Hepatocyte (in vitro differentiated cells): ENCODE data around the gene TBC1D1. TPM values are rescaled to one million over a fixed set of nuclear protein-coding genes. Genes with fewer than 3 reads are reported as not detected.

Experiments used
- DNase-seq: peaks from one replicate; pipeline ENCODE4 v3.0.0-alpha.2; 2016; ENCODE audit warnings: low spot score
- H2AFZ ChIP-seq: fragments of 200-600 bp; sonication (generic); 2 replicates; pipeline ENCODE4 v1.6.0; 2016; ENCODE audit warnings: antibody characterized with exemption, mild to moderate bottlenecking
- H3K27ac ChIP-seq: fragments of 200-600 bp; sonication (generic); 2 replicates; pipeline ENCODE4 v1.5.1; 2016; ENCODE audit warnings: mild to moderate bottlenecking
- H3K27me3 ChIP-seq: fragments of 200-600 bp; sonication (generic); 2 replicates; pipeline ENCODE4 v1.6.1; 2016
- H3K36me3 ChIP-seq: fragments of 200-600 bp; sonication (generic); replicated peaks from 2 replicates; pipeline ENCODE4 v1.5.1; 2016; ENCODE audit warnings: low read depth; ENCODE audit not compliant: insufficient read depth
- H3K4me1 ChIP-seq: fragments of 200-600 bp; sonication (generic); 2 replicates; pipeline ENCODE4 v1.5.1; 2016; ENCODE audit warnings: mild to moderate bottlenecking, moderate library complexity; ENCODE audit not compliant: insufficient read depth
- H3K4me2 ChIP-seq: fragments of 200-600 bp; sonication (generic); 2 replicates; pipeline ENCODE4 v1.6.0; 2016
- H3K4me3 ChIP-seq: fragments of 200-600 bp; sonication (generic); 2 replicates; pipeline ENCODE4 v1.5.1; 2016; ENCODE audit warnings: mild to moderate bottlenecking
- H3K79me2 ChIP-seq: fragments of 200-600 bp; sonication (generic); 2 replicates; pipeline ENCODE4 v1.6.0; 2017; ENCODE audit warnings: mild to moderate bottlenecking
- H3K9me2 ChIP-seq: fragments of 200-600 bp; sonication (generic); replicated peaks from 2 replicates; pipeline ENCODE4 v1.6.0; 2017; ENCODE audit warnings: mild to moderate bottlenecking; ENCODE audit not compliant: insufficient read depth
- H3K9me3 ChIP-seq: fragments of 200-600 bp; sonication (generic); 2 replicates; pipeline ENCODE4 v1.5.1; 2016; ENCODE audit warnings: low read depth, mild to moderate bottlenecking
- H4K20me1 ChIP-seq: fragments of 200-600 bp; sonication (generic); 2 replicates; pipeline ENCODE4 v1.6.0; 2016; ENCODE audit warnings: mild to moderate bottlenecking; ENCODE audit not compliant: insufficient read depth, poor library complexity, severe bottlenecking
- EZH2 ChIP-seq: fragments of 200-600 bp; sonication (generic); IDR thresholded peaks from 2 replicates; pipeline ENCODE4 v1.6.1; 2016; ENCODE audit warnings: antibody characterized with exemption, mild to moderate bottlenecking, borderline replicate concordance
- EZH2phosphoT487 ChIP-seq: fragments of 200-600 bp; sonication (generic); IDR thresholded peaks from one replicate; pipeline ENCODE4 v1.6.1; 2018; ENCODE audit warnings: antibody characterized with exemption, mild to moderate bottlenecking, low read depth, moderate library complexity; ENCODE audit not compliant: unreplicated experiment, severe bottlenecking
- WGBS: methylation state at CpG from one replicate; pipeline ENCODE4 v1.1.6; 2016; ENCODE audit warnings: low lambda C conversion rate; ENCODE audit errors: missing lambda C conversion rate; 5-methylcytosine and 5-hydroxymethylcytosine counted together
- polyA plus RNA-seq: library from polyadenylated mRNA; unstranded; fragments of >200 nt; fragmentation: Nextera tagmentation; extraction: Ambion mirVana; gene quantifications from 2 replicates; pipeline ENCODE4 v1.2.1, GENCODE V29; 2016
- total RNA-seq: library from RNA; depleted of rRNA; stranded (reverse); fragments of >200 nt; gene quantifications from 2 replicates; pipeline ENCODE4 v1.2.3, GENCODE V29; 2014
- TF ChIP-seq, protein P1 (sequence below): fragments of 200-600 bp; sonication (generic); IDR thresholded peaks from 2 replicates; pipeline ENCODE4 v1.5.1; 2016; ENCODE audit warnings: antibody characterized with exemption, mild to moderate bottlenecking; ENCODE audit not compliant: poor library complexity

TBC1D1 gene
- total and polyA plus RNA-seq, 2 experiments from 2014 or later, result 45.6 to 117 TPM

DNA sequence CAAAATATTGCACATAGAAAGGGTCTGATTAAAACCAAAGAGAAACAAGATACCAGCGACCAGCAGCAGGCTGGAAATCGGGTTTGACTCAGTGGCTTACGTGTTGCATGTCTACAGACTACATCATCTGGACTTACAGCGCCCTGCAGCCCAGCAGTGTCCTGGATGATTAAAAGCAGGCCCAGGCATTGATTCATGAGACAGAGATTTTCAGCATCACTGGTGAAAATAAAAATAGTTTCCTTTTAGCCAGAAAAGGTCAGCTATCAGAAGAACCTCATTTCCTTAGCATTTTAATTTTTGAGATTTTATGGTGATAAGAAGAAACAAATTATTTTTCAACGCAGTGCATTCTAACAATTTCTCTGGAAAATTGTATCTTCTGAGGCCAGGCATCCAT, 259.9 kb downstream of the TBC1D1 start:
- Histone ChIP-seq H3K9me3 (no peaks in the 10 kb centered on the region), H2AFZ (no peak overlapping the region), H3K4me3 (no peak overlapping the region), H3K27ac (peak overlapping the region; percentile 82), H3K27me3 (no peaks in the 10 kb centered on the region), H4K20me1 (no peaks in the 10 kb centered on the region), H3K4me1 (peaks cover 53% of the 10 kb centered on the region), H3K36me3 (no peaks in the 10 kb centered on the region), H3K79me2 (no peaks in the 10 kb centered on the region), H3K4me2 (peak overlapping the region; percentile 19), H3K9me2 (no peaks in the 10 kb centered on the region)
- DNase-seq, result no peak
- TF ChIP-seq EZH2phosphoT487 (no peak), EZH2 (no peak)
- TF ChIP-seq, protein P1, sequence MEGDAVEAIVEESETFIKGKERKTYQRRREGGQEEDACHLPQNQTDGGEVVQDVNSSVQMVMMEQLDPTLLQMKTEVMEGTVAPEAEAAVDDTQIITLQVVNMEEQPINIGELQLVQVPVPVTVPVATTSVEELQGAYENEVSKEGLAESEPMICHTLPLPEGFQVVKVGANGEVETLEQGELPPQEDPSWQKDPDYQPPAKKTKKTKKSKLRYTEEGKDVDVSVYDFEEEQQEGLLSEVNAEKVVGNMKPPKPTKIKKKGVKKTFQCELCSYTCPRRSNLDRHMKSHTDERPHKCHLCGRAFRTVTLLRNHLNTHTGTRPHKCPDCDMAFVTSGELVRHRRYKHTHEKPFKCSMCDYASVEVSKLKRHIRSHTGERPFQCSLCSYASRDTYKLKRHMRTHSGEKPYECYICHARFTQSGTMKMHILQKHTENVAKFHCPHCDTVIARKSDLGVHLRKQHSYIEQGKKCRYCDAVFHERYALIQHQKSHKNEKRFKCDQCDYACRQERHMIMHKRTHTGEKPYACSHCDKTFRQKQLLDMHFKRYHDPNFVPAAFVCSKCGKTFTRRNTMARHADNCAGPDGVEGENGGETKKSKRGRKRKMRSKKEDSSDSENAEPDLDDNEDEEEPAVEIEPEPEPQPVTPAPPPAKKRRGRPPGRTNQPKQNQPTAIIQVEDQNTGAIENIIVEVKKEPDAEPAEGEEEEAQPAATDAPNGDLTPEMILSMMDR, result no peak
- WGBS, result 61% methylated on average over 5 of the region's 5 CpGs

DNA sequence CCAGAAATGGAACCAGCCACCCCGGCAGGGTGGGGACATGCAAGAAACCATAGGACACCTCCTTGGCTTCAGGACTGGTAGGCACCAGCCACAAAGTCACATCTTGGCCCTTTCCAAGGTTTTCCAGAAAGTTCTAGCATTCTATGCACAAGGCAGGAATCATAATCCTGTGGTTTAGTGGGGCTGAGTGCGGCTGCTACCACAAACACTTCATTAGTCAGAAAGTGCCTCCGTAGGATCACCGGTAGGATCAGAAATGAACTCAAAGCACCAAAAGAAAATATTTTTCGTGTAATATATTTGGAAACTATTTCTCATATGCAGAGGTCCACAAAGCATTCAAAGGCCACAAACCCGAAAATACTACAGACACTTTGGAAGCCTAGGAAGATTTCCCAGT, 261.0 kb downstream of the TBC1D1 start:
- Histone ChIP-seq H3K4me1 (peaks cover 42% of the 10 kb centered on the region), H3K79me2 (no peaks in the 10 kb centered on the region), H3K27ac (peak overlapping the region; percentile 82), H3K9me2 (no peaks in the 10 kb centered on the region), H3K9me3 (no peaks in the 10 kb centered on the region), H3K27me3 (no peaks in the 10 kb centered on the region), H2AFZ (no peak overlapping the region), H4K20me1 (no peaks in the 10 kb centered on the region), H3K4me2 (no peak overlapping the region), H3K36me3 (no peaks in the 10 kb centered on the region), H3K4me3 (no peak overlapping the region)
- DNase-seq, result no peak
- no peak for TF ChIP-seq EZH2
- TF ChIP-seq EZH2phosphoT487, result no peak
- TF ChIP-seq, protein P1, result no peak
- 82% methylated on average over 6 of the region's 6 CpGs for WGBS

DNA sequence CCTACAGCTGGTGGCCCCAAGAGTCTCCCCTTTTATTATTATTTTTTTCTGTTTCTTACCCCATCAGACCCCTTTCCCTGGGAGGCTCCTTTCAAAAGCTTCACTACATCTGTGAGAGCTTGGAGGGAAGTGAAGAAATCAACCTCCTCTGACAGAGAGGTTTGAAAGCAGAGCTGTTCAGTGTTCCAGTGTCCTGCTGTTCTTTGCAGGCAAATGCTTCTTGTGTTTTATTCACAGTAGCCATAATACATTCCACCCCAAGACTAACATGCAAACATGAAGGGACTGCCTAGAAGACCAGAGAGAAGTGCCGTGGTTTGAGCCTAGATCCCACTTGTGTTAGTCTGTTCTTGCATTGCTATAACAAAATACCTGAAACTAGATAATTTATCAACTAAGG, 261.4 kb downstream of the TBC1D1 start:
- Histone ChIP-seq H3K9me3 (no peaks in the 10 kb centered on the region), H3K36me3 (no peaks in the 10 kb centered on the region), H3K4me2 (no peak overlapping the region), H4K20me1 (no peaks in the 10 kb centered on the region), H3K27ac (peak overlapping the region; percentile 6), H3K27me3 (no peaks in the 10 kb centered on the region), H3K9me2 (no peaks in the 10 kb centered on the region), H3K4me3 (no peak overlapping the region), H3K79me2 (no peaks in the 10 kb centered on the region), H2AFZ (no peak overlapping the region), H3K4me1 (peaks cover 41% of the 10 kb centered on the region)
- WGBS, result 86% methylated on average over 1 of the region's 1 CpG
- TF ChIP-seq EZH2, result no peak
- no peak for TF ChIP-seq EZH2phosphoT487
- TF ChIP-seq, protein P1, result no peak
- no peak for DNase-seq
